GM11168 (cell line): ENCODE measurements around the gene ZNF396.

ENCODE experiments used
- in situ Hi-C: fragments of 300-500 bp; cut with MboI; formaldehyde crosslinking; loops from one replicate; pipeline ENCODE4 v1.12.0; 2022; ENCODE audit warnings: low sequenced_read_pairs; ENCODE audit not compliant: unreplicated experiment

The ZNF396 gene

DNA sequence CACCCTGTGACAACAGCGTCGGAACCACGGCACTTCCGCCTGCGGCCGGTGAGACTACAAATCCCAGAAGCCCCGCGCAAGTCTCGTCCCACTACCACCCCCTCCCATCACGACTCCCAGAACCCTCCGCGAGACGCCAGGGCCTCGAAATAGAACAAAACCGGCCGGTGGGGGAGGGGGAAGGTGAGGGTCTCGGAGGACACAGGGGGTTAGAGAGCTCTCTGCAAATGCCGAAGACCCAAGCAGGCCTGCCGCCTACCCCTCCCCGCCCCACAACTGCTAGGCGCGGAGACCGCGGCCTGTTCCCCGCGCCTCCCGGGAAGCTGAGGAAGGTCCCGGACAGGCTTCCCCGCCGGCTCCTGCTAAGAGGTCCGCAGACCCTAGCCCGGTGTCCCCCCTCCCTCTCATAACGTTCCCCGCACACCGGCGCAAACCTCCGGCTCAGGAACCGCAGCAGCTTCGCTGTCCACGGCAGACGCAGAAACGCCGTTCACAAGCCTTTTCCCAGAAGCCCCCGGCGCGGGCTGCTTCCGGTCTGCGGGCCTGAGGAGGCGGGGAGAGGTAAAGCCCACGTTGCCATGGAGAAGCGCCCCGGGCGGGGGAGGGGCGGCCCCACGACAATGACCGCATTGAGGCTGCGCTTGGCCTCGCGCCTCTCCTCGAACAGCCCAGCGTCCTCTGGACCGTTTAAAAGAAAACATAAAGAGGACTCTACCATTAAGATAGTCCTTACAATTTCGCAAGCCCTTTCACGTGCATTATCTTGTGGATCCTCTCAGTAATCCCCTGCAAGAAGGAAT lies 33.0 kb downstream of the ZNF396 start, which contains the start of gene ZNF24:
Gene ZNF24, minus strand, starts transcription at position 485 of the 800 bp plus-strand sequence. CDS start 3,770 bp downstream, outside the sequence.
- in situ Hi-C loops, result no loop called here

DNA sequence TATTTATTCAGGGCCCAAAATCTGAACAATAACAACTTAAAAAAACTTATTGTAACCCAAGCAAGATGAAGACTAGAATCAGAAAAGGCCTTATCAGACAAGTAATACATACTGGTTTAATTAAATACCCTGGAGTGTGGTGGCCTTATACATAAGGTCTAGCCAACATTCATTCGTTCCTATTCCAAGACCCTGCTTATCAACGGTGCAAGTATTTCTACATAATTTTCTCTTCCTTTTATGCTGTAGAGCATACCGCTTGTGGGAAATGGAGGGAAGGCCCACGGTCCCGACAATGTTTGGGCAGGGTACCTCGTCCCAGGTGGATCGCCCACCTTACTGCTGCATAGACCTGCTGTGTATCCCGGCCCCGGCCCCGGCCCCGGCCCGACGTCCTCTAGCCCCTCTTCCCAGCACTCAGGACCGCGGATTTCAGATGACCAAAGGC lies 33.6 kb downstream of the ZNF396 start:
- in situ Hi-C loops, result no loop called here

DNA sequence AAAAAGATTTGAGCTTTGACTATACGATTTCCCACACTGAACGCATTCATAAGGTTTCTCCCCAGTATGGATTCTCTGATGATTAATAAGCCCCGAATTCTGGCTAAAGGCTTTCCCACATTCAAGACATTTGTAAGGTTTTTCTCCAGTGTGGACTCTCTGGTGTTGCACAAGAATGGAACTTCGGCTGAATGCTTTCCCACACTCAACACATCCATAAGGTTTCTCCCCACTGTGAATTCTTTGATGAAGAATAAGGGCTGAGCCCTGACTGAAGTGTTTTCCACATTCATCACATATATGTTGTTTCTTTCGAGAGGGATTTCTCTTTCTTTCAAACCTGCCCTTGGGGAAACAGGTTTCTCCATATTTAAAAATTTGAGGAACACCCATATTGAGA lies 39.9 kb downstream of the ZNF396 start:
- in situ Hi-C loops, result no loop called here

DNA sequence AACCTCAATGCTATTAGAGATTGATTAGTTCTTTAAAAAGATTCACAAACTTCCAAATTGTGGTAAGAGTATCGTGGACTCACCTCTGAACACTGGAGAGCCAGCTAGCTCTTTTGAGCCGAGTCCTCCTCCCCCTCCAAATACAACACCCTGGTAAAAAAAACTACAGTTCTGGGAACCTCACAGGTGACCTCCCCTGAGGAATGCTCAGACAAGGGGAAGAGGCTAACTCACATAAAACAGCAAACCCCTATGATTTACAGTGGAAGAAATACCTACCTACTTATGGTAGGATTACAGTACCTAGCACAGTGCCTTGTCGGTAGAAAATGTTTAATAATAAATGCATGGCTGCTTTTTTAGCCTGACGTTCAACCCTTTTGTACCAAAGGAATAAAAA lies 41.3 kb downstream of the ZNF396 start:
- in situ Hi-C loops, result no loop called here

DNA sequence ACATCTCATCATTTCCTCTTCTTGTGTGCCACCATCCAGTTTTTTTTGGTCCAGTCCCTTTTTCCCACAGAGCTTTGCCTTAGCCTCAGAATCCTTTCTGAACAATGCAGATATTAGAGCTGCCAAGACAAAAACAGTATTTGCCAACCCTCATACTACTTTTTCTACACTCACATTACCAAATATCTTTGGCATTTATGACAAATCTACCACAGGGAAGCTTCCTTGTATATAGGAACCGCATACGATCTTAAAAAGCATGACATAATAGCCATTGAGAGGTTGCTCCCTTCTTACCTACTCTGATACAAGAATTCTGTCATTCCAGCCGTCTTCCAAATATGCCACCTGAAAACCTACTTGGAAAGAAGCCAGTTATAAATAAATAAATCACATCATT lies 42.3 kb downstream of the ZNF396 start:
- in situ Hi-C loops, result no loop called here

DNA sequence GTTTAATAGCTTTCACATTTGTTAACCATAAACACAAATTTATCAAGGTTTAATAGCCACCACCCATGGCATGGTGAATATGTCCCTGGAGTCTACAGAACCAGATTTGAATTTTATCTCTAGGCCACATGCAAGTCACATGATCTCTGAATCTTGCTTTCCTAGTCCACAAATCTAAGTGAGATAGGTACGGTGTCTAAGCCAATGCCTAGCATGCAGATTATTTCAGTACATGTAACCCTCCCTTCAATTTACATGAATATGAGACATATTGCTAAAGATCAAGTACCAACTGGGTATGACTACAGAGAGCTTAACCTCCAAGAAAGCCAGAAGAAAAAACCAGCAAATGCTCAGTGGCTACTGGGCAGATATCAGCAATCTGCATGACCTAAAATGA lies 42.9 kb downstream of the ZNF396 start:
- in situ Hi-C loops, result no loop called here

DNA sequence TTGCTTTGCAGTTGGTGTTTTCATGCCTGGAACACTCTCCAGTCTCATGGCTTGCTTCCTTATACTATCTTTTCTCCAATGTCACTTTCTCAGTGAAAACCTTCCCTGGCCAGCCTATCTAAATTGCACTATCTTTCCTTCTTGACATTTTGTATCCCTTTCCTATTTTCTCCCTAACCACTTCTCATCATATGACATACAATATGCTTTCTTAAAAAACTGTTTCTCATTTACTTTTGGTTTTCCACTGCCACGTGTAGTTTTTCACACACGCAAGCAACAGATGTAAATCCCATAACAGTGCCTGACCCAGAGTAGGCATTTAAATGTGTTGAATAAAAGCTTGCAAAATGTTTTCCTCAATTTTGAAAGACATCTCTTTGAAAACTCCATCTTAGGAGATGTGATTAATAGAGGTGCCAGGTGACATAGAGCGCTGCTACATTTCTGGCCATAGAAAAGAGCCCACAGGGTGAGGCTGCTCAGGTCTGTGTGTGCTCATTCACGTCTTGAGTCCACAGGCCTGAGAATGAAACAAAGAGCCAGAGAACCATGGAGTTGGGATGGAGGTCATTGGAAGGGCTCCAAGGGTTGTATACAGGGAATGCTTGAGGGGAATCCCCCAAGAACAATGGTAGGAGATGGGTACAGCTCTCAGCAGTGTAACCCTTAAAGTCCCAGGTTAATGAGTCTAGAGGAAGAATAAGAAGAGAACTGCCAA lies 45.6 kb downstream of the ZNF396 start:
- in situ Hi-C loops, result no loop called here

DNA sequence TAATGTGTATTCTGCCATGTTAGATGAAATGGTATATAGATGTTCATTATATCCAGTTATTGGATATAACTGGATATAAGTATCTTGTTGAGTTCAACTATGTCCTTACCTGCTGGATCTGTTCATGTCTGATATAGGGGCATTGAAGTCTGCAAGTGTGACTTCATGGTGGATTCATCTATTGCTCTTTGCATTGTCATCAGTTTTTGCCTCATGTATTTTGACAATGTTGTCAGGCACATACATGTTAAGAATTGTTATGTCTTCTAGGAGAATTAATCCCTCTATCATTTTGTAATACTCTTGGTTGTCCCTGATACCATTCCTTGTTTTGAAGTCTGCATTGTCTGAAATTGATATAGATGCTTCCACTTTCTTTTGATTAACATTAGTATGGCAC lies 48.3 kb downstream of the ZNF396 start:
- in situ Hi-C loops, result no loop called here

DNA sequence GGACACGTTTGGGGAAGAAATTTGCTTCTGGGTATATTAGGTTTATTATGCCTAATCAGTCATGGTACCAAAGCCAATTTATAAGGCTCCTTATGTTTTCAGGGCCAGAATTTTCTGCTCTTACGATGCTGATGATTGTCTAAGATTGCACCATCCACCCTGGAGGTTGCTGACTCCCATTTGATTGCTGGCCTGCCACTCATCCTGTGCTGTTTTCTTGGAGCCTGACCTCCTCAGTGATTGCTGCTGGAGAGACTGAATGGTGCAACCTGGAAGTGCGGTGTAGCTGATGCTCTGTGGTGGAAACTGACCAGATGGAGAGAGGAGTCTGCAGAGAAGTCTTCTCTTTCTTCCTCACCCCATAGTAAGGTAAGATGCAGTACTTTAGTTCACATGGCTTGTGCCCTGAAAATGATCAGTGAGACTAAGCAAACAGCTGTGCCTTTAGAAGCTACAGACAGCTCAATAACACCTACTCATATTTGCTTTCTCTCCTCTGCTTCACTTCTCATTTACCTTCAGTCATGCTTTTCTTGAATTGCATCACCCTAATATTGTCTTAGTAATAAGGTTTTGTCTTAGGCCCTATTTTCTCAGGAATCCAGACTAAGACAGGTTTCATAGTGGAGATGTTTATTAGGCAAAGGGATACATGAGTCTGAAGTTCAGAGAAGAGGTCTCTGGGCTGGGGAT lies 50.3 kb downstream of the ZNF396 start:
- in situ Hi-C loops, result no loop called here

DNA sequence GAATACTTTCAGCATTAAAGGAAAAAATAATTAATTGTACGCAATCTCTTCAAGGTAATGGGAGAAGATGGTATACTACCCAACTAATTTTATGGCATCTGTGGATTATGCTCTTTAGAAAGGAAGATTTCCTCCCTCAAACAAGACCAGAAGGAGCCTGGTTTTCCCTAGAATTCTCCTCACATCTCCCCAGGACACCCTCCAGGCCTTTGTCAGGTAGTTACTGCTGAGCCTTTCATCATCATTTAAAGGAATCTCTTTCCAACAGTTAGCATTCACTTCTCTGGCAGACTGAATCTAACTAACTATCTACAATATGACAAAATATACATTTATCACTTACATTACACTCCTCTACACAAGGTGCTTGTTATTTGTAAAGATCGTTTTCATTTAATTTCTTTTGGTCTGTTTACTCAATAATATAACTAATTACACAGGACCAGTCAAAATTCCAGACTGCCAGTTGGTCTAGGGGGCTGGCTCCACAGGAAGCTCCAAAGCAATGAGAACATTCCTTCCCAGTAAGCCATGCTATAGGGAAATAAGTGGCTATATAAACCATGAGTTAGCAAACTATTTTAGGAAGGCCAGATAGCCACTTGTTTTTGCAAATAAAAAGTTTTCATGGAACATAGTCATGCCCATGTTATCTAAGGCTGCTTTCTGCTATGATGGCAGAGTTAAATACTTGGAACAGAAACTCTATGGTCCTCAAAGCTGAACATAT lies 52.0 kb downstream of the ZNF396 start:
- in situ Hi-C loops, result no loop called here

DNA sequence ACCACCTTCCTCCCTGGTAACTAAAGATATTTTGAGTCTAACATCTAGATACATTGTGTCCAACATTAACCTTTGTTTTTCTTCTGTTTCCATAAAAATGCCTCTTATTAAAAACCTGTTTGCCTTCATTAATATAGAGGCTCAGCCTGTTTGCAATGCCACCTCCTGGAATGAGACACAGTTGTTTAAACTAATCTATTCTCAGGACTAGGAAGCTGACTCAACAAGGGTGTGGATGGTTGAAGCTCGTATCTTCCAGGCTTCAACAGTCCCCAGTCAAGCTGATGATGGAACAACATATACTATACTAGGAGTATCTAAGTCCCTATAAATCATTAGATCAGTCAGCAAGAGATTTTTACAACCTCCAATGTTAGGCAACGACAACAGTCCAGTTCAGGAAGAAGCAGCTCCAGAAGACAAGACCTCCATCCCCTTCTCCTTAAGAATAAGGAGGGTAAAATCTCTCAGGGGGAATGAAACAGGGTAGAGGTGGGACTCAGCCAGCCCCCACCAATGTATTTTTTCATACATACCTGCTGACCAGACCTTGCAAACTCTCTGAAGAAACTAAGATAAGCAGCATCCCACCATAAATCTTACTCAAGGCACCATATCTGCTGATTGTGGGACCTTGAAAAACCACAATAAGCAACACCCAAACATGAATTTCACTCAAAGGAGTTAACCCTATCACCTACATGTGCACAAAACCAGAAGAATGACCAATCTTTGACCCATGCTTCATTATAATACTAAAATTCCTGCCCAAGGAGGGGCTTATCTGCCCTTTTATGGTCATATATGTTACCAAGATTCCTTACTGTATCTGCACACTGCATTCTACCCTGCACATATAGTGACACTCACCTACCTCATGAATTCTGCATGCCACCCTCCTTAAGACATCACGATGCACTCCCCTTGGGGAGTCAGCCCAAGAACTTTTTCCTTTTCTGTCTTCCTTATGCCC lies 54.4 kb downstream of the ZNF396 start:
- in situ Hi-C loops, result no loop called here
